Astrocyte (in vitro differentiated cells and primary cell): ENCODE results near the gene SFTPB. TPM values are rescaled to one million over a fixed set of nuclear protein-coding genes. Genes with fewer than 3 reads are reported as not detected.
"Not testable (repeated sequence)": the region's sequence is repeated elsewhere in the genome, so short reads cannot be mapped to it uniquely, and the experiment has no call there.

ENCODE experiments used
- DNase-seq: peaks from one replicate; pipeline ENCODE4 v3.0.0-alpha.2; 2010; ENCODE audit warnings: low read depth
- FAIRE-seq: peaks from 2 replicates; lab custom pipeline; 2011; peaks lifted over from hg19 to GRCh38; lab: Jason Lieb, UNC
- H2AFZ ChIP-seq: 2 replicates; pipeline ENCODE4 v1.6.0; 2012; ENCODE audit warnings: low read depth, low read length, inconsistent platforms
- H3K27ac ChIP-seq: 2 replicates; pipeline ENCODE4 v1.5.1; 2011; ENCODE audit warnings: low read depth, low read length, inconsistent platforms
- H3K27me3 ChIP-seq: 2 replicates; pipeline ENCODE4 v1.6.0; 2011; ENCODE audit warnings: low read length, inconsistent platforms; ENCODE audit not compliant: insufficient read depth
- H3K36me3 ChIP-seq: 2 replicates; pipeline ENCODE4 v1.5.1; 2011; ENCODE audit warnings: low read length, inconsistent platforms; ENCODE audit not compliant: insufficient read depth
- H3K4me1 ChIP-seq: 2 replicates; pipeline ENCODE4 v1.5.1; 2011; ENCODE audit warnings: low read length, inconsistent platforms; ENCODE audit not compliant: insufficient read depth
- H3K4me2 ChIP-seq: 2 replicates; pipeline ENCODE4 v1.6.0; 2012; ENCODE audit warnings: low read length, inconsistent platforms
- H3K4me3 ChIP-seq: 2 replicates; pipeline ENCODE4 v1.5.1; 2011; ENCODE audit warnings: low read depth, mild to moderate bottlenecking, low read length, inconsistent platforms; ENCODE audit not compliant: insufficient read depth
- H3K79me2 ChIP-seq: 2 replicates; pipeline ENCODE4 v1.6.0; 2012; ENCODE audit warnings: mild to moderate bottlenecking, low read length, inconsistent platforms; ENCODE audit not compliant: insufficient read depth
- H3K9ac ChIP-seq: 2 replicates; pipeline ENCODE4 v1.6.0; 2012; ENCODE audit warnings: mild to moderate bottlenecking, low read length, inconsistent platforms
- H3K9me3 ChIP-seq: 2 replicates; pipeline ENCODE4 v1.5.1; 2012; ENCODE audit warnings: low read depth, mild to moderate bottlenecking, low read length, inconsistent platforms; ENCODE audit not compliant: insufficient read depth
- H4K20me1 ChIP-seq: 2 replicates; pipeline ENCODE4 v1.6.0; 2012; ENCODE audit warnings: low read length, inconsistent platforms; ENCODE audit not compliant: insufficient read depth
- H3K27ac Mint-ChIP-seq: one replicate; pipeline ENCODE4 v1.8.0; 2021; ENCODE audit warnings: mild to moderate bottlenecking, mixed read lengths; ENCODE audit not compliant: unreplicated experiment
- H3K27me3 Mint-ChIP-seq: one replicate; pipeline ENCODE4 v1.8.0; 2021; ENCODE audit warnings: low read depth, mixed read lengths; ENCODE audit not compliant: unreplicated experiment
- H3K36me3 Mint-ChIP-seq: one replicate; pipeline ENCODE4 v1.8.0; 2021; ENCODE audit warnings: low read depth, mixed read lengths; ENCODE audit not compliant: unreplicated experiment
- H3K4me1 Mint-ChIP-seq: one replicate; pipeline ENCODE4 v1.8.0; 2021; ENCODE audit warnings: low read depth, mixed read lengths; ENCODE audit not compliant: unreplicated experiment
- H3K4me3 Mint-ChIP-seq: one replicate; pipeline ENCODE4 v1.8.0; 2021; ENCODE audit warnings: mild to moderate bottlenecking, moderate library complexity, mixed read lengths; ENCODE audit not compliant: unreplicated experiment
- H3K9me3 Mint-ChIP-seq: one replicate; pipeline ENCODE4 v1.8.0; 2021; ENCODE audit warnings: mild to moderate bottlenecking, mixed read lengths; ENCODE audit not compliant: unreplicated experiment
- CTCF ChIP-seq: IDR thresholded peaks from 2 replicates; pipeline ENCODE4 v1.5.1; 2011; ENCODE audit warnings: low read depth, mild to moderate bottlenecking, inconsistent platforms, low read length, moderate library complexity; ENCODE audit not compliant: insufficient read depth
- EZH2 ChIP-seq: IDR thresholded peaks from 2 replicates; pipeline ENCODE4 v1.6.1; 2012; ENCODE audit warnings: mild to moderate bottlenecking, low read length, inconsistent platforms; ENCODE audit not compliant: insufficient read depth
- total RNA-seq: library from RNA; stranded (reverse); gene quantifications from 2 replicates; pipeline ENCODE4 v1.2.1, GENCODE V29; 2021

Gene SFTPB
- total RNA-seq, 1 donor from 2014 or later = not detected

- H3K4me3 ChIP-seq = no peak overlapping the region
- H3K79me2 ChIP-seq = no peaks in the 10 kb centered on the region
- peak; percentile 96 for DNase-seq
- H3K36me3 ChIP-seq = no peaks in the 10 kb centered on the region
- no peaks in the 10 kb centered on the region for H3K27me3 ChIP-seq
- no peak overlapping the region for H2AFZ ChIP-seq
- Mint-ChIP-seq H3K27me3 (peaks cover 9% of the 10 kb centered on the region), H3K4me3 (no peak overlapping the region), H3K27ac (peak overlapping the region; percentile 83), H3K36me3 (peaks cover 8% of the 10 kb centered on the region), H3K4me1 (peaks cover 9% of the 10 kb centered on the region), H3K9me3 (no peaks in the 10 kb centered on the region)
- peak overlapping the region; percentile 38 for H3K4me2 ChIP-seq
- H4K20me1 ChIP-seq = no peaks in the 10 kb centered on the region
- TF ChIP-seq EZH2 (no peak), CTCF (no peak)
- no peak for FAIRE-seq
- H3K27ac ChIP-seq = no peak overlapping the region
- peaks cover 14% of the 10 kb centered on the region for H3K4me1 ChIP-seq
- H3K9me3 ChIP-seq = no peaks in the 10 kb centered on the region
- H3K9ac ChIP-seq = no peak overlapping the region
Measured at GRCh38 chr2:85662899-85663593, 5.0 kb downstream of the SFTPB start.

GRCh38 chr2:85661139-85661858 is 6.7 kb downstream of the SFTPB start:
- no peak overlapping the region for H3K9ac ChIP-seq
- H3K27me3 Mint-ChIP-seq = peaks cover 2% of the 10 kb centered on the region
- H3K36me3 Mint-ChIP-seq = peaks cover 8% of the 10 kb centered on the region
- DNase-seq (no peak), FAIRE-seq (no peak)
- H3K27me3 ChIP-seq = no peaks in the 10 kb centered on the region
- TF ChIP-seq EZH2 (no peak), CTCF (no peak)
- H3K27ac Mint-ChIP-seq = no peak overlapping the region
- no peak overlapping the region for H2AFZ ChIP-seq
- H3K4me3 Mint-ChIP-seq = no peak overlapping the region
- no peak overlapping the region for H3K4me3 ChIP-seq
- no peaks in the 10 kb centered on the region for H3K9me3 ChIP-seq
- H4K20me1 ChIP-seq = no peaks in the 10 kb centered on the region
- peaks cover 14% of the 10 kb centered on the region for H3K4me1 ChIP-seq
- no peak overlapping the region for H3K27ac ChIP-seq
- no peaks in the 10 kb centered on the region for H3K9me3 Mint-ChIP-seq
- no peak overlapping the region for H3K4me2 ChIP-seq
- H3K36me3 ChIP-seq = no peaks in the 10 kb centered on the region
- no peaks in the 10 kb centered on the region for H3K79me2 ChIP-seq
- peaks cover 9% of the 10 kb centered on the region for H3K4me1 Mint-ChIP-seq

- H3K36me3 Mint-ChIP-seq = peaks cover 12% of the 10 kb centered on the region
- H3K27ac Mint-ChIP-seq = no peak overlapping the region
- H3K4me3 Mint-ChIP-seq = no peak overlapping the region
- Histone ChIP-seq H3K36me3 (no peaks in the 10 kb centered on the region), H4K20me1 (no peaks in the 10 kb centered on the region), H3K27me3 (no peaks in the 10 kb centered on the region), H3K9ac (no peak overlapping the region), H3K4me2 (no peak overlapping the region), H3K9me3 (no peaks in the 10 kb centered on the region), H3K4me1 (peaks cover 20% of the 10 kb centered on the region), H3K4me3 (no peak overlapping the region), H2AFZ (no peak overlapping the region), H3K27ac (no peak overlapping the region), H3K79me2 (no peaks in the 10 kb centered on the region)
- peaks cover 14% of the 10 kb centered on the region for H3K4me1 Mint-ChIP-seq
- no peak for TF ChIP-seq EZH2
- TF ChIP-seq CTCF = no peak
- H3K27me3 Mint-ChIP-seq = no peaks in the 10 kb centered on the region
- no peak for DNase-seq
- H3K9me3 Mint-ChIP-seq = no peaks in the 10 kb centered on the region
- FAIRE-seq = no peak
Measured at GRCh38 chr2:85660725-85661124, 7.3 kb downstream of the SFTPB start.

- DNase-seq = not testable (repeated sequence)
Measured at GRCh38 chr2:85660301-85660700, 7.7 kb downstream of the SFTPB start.

More at GRCh38 chr2:85660301-85660700, 7.7 kb downstream of the SFTPB start:
- H3K36me3 Mint-ChIP-seq = peaks cover 12% of the 10 kb centered on the region
- H3K9me3 ChIP-seq, H3K36me3 ChIP-seq, H3K4me3 Mint-ChIP-seq, H3K27me3 Mint-ChIP-seq, H4K20me1 ChIP-seq, H2AFZ ChIP-seq, H3K27me3 ChIP-seq, H3K27ac ChIP-seq, H3K27ac Mint-ChIP-seq, H3K9ac ChIP-seq, FAIRE-seq, H3K79me2 ChIP-seq, H3K4me3 ChIP-seq, H3K4me2 ChIP-seq, H3K9me3 Mint-ChIP-seq: not testable (repeated sequence)
- peaks cover 24% of the 10 kb centered on the region for H3K4me1 ChIP-seq
- peaks cover 14% of the 10 kb centered on the region for H3K4me1 Mint-ChIP-seq
